Subcutaneous adipose tissue (tissue), 4 donors: ENCODE results near the gene LYZL1. TPM values are rescaled to one million over a fixed set of nuclear protein-coding genes. Genes with fewer than 3 reads are reported as not detected.

Experiments used
- total RNA-seq, 4 donors: library from RNA; depleted of rRNA; stranded (reverse); fragments of >200 nt; gene quantifications; one replicate each; pipeline ENCODE4 v1.1.0, GENCODE V29; 2016
- TF ChIP-seq, protein P1 (sequence below): fragments of 450-650 bp; IDR thresholded peaks from one replicate; pipeline ENCODE4 v1.5.1; 2016; ENCODE audit warnings: low read depth, mild to moderate bottlenecking, control low read depth, antibody characterized with exemption, moderate library complexity

The LYZL1 gene
- total RNA-seq, 4 donors from 2014 or later, result not detected

DNA sequence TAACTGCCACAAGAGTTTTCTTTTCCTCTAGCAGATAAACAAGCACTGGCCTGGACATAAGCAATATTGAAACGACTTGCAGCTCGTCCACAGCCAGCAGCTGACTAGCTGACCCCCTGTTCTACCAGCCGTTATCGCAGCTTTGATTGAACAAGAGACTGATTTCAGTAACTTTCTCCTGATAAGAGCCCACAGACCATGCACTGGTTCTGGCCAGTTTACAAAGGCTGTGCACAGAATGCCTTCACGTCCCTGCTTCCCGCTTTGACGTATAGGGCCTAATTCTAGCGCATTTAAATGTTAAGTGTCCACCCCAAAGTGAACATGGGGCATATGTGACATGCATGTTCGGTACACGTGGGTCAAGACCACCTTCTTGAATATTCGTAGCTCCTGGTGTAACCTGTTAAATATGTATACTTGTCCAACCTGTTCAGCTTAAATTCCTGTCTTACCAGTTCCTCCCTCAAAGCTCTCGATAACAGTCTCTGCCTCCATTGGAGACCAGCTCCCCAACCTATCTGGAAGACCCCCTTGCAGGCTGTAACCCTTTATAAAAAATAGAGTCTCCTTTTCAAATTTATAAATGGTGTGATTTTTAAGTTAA, 69.2 kb downstream of the LYZL1 start:
- TF ChIP-seq, protein P1, sequence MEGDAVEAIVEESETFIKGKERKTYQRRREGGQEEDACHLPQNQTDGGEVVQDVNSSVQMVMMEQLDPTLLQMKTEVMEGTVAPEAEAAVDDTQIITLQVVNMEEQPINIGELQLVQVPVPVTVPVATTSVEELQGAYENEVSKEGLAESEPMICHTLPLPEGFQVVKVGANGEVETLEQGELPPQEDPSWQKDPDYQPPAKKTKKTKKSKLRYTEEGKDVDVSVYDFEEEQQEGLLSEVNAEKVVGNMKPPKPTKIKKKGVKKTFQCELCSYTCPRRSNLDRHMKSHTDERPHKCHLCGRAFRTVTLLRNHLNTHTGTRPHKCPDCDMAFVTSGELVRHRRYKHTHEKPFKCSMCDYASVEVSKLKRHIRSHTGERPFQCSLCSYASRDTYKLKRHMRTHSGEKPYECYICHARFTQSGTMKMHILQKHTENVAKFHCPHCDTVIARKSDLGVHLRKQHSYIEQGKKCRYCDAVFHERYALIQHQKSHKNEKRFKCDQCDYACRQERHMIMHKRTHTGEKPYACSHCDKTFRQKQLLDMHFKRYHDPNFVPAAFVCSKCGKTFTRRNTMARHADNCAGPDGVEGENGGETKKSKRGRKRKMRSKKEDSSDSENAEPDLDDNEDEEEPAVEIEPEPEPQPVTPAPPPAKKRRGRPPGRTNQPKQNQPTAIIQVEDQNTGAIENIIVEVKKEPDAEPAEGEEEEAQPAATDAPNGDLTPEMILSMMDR, result no peak
